MG63 (cell line): ENCODE measurements around the gene SLC25A15. TPM values are rescaled to one million over a fixed set of nuclear protein-coding genes. Genes with fewer than 3 reads are reported as not detected.

Source experiments
- DNase-seq: peaks from one replicate; pipeline ENCODE4 v3.0.0-alpha.2; 2020
- H3K27me3 ChIP-seq: fragments of 250-450 bp; sonication (Bioruptor Pico); 2 replicates; pipeline ENCODE4 v1.5.1; 2020; ENCODE audit warnings: mild to moderate bottlenecking, moderate library complexity
- H3K36me3 ChIP-seq: fragments of 250-450 bp; sonication (Bioruptor Pico); 2 replicates; pipeline ENCODE4 v1.5.1; 2020; ENCODE audit warnings: mild to moderate bottlenecking, moderate library complexity
- H3K4me3 ChIP-seq: fragments of 250-450 bp; sonication (Bioruptor Pico); 2 replicates; pipeline ENCODE4 v1.5.1; 2020; ENCODE audit warnings: mild to moderate bottlenecking, moderate library complexity
- H3K9me3 ChIP-seq: fragments of 250-450 bp; sonication (Bioruptor Pico); 2 replicates; pipeline ENCODE4 v1.5.1; 2020; ENCODE audit warnings: mild to moderate bottlenecking, moderate library complexity
- total RNA-seq: library from RNA; depleted of rRNA; stranded (reverse); fragments of >200 nt; shearing (Covaris generic); gene quantifications from 2 replicates; pipeline ENCODE4 v1.2.3, GENCODE V29; 2014; ENCODE audit warnings: low replicate concordance; rRNA removed

Gene SLC25A15
- 38.1 and 57.4 TPM in 2 replicates for total RNA-seq

GRCh38 chr13:40789275-40790153 lies at the start of gene SLC25A15:
Gene SLC25A15, plus strand, starts transcription at chr13:40789611. Its CDS starts 3,616 bp downstream, at chr13:40793227.
- no peaks in the 10 kb centered on the region for H3K9me3 ChIP-seq
- no peaks in the 10 kb centered on the region for H3K27me3 ChIP-seq
- H3K4me3 ChIP-seq, result peak within 1 kb of the TSS; percentile 71
- DNase-seq, result peak; percentile 90
- peaks cover 10% of the 10 kb centered on the region for H3K36me3 ChIP-seq

GRCh38 chr13:40749327-40749726 lies 40.1 kb upstream of the SLC25A15 start:
- no peaks in the 10 kb centered on the region for H3K27me3 ChIP-seq
- H3K9me3 ChIP-seq, result no peaks in the 10 kb centered on the region
- no peak for DNase-seq
- H3K36me3 ChIP-seq, result peaks cover 7% of the 10 kb centered on the region
- no peak overlapping the region for H3K4me3 ChIP-seq

- peaks cover 11% of the 10 kb centered on the region; the same call in 1 of the 2 replicates for H3K36me3 ChIP-seq
- DNase-seq, result no peak
- no peaks in the 10 kb centered on the region for H3K9me3 ChIP-seq
- no peaks in the 10 kb centered on the region for H3K27me3 ChIP-seq
- H3K4me3 ChIP-seq, result no peak overlapping the region
Observed at GRCh38 chr13:40755082-40755700, 34.2 kb upstream of the SLC25A15 start.

GRCh38 chr13:40756042-40756441 lies 33.4 kb upstream of the SLC25A15 start:
- H3K36me3 ChIP-seq, result peaks cover 11% of the 10 kb centered on the region; the same call in 1 of the 2 replicates
- no peak overlapping the region for H3K4me3 ChIP-seq
- no peaks in the 10 kb centered on the region for H3K27me3 ChIP-seq
- H3K9me3 ChIP-seq, result no peaks in the 10 kb centered on the region
- DNase-seq, result no peak

GRCh38 chr13:40758811-40759210 lies 30.6 kb upstream of the SLC25A15 start:
- no peak for DNase-seq
- Histone ChIP-seq H3K9me3 (no peaks in the 10 kb centered on the region), H3K4me3 (no peak overlapping the region)

GRCh38 chr13:40762849-40763248 lies 26.6 kb upstream of the SLC25A15 start:
- Histone ChIP-seq H3K36me3 (peaks cover 12% of the 10 kb centered on the region; the same call in 1 of the 2 replicates), H3K27me3 (no peaks in the 10 kb centered on the region), H3K4me3 (no peak overlapping the region), H3K9me3 (no peaks in the 10 kb centered on the region)
- no peak for DNase-seq

More at GRCh38 chr13:40758811-40759210, 30.6 kb upstream of the SLC25A15 start:
- Histone ChIP-seq H3K36me3 (peaks cover 8% of the 10 kb centered on the region; the same call in 1 of the 2 replicates), H3K27me3 (no peaks in the 10 kb centered on the region)

- Histone ChIP-seq H3K9me3 (no peaks in the 10 kb centered on the region), H3K4me3 (no peak overlapping the region), H3K36me3 (peaks cover 7% of the 10 kb centered on the region; the same call in 1 of the 2 replicates), H3K27me3 (no peaks in the 10 kb centered on the region)
- DNase-seq, result no peak
Observed at GRCh38 chr13:40764587-40765403, 24.6 kb upstream of the SLC25A15 start.

- Histone ChIP-seq H3K36me3 (peaks cover 7% of the 10 kb centered on the region; the same call in 1 of the 2 replicates), H3K9me3 (no peaks in the 10 kb centered on the region), H3K27me3 (no peaks in the 10 kb centered on the region), H3K4me3 (no peak overlapping the region)
- DNase-seq, result no peak
Observed at GRCh38 chr13:40765602-40766001, 23.8 kb upstream of the SLC25A15 start.

- peak overlapping the region; percentile 76 for H3K4me3 ChIP-seq
- H3K27me3 ChIP-seq, result no peaks in the 10 kb centered on the region
- peaks cover 5% of the 10 kb centered on the region; the same call in 1 of the 2 replicates for H3K36me3 ChIP-seq
- H3K9me3 ChIP-seq, result no peaks in the 10 kb centered on the region
- DNase-seq, result no peak
Observed at GRCh38 chr13:40769970-40770369, 19.4 kb upstream of the SLC25A15 start.

- H3K27me3 ChIP-seq, result no peaks in the 10 kb centered on the region
- peak overlapping the region; percentile 76 for H3K4me3 ChIP-seq
- no peaks in the 10 kb centered on the region for H3K9me3 ChIP-seq
- DNase-seq, result no peak
- H3K36me3 ChIP-seq, result peaks cover 1% of the 10 kb centered on the region; the same call in 1 of the 2 replicates
Observed at GRCh38 chr13:40770609-40770933, 18.8 kb upstream of the SLC25A15 start.

- no peaks in the 10 kb centered on the region for H3K9me3 ChIP-seq
- H3K4me3 ChIP-seq, result peak within 1 kb of the TSS; percentile 76
- H3K36me3 ChIP-seq, result no peaks in the 10 kb centered on the region
- H3K27me3 ChIP-seq, result no peaks in the 10 kb centered on the region
- DNase-seq, result peak; percentile 97
Observed at GRCh38 chr13:40770934-40771618, 18.3 kb upstream of the SLC25A15 start, which contains the start of gene MRPS31. Gene MRPS31, minus strand, starts transcription at chr13:40771190. Its CDS starts 54 bp downstream, at chr13:40771136.

GRCh38 chr13:40772765-40773473 lies 16.5 kb upstream of the SLC25A15 start:
- Histone ChIP-seq H3K36me3 (no peaks in the 10 kb centered on the region), H3K9me3 (no peaks in the 10 kb centered on the region), H3K27me3 (no peaks in the 10 kb centered on the region), H3K4me3 (no peak overlapping the region)
- no peak for DNase-seq

GRCh38 chr13:40774672-40775071 lies 14.7 kb upstream of the SLC25A15 start:
- Histone ChIP-seq H3K36me3 (no peaks in the 10 kb centered on the region), H3K9me3 (no peaks in the 10 kb centered on the region), H3K27me3 (no peaks in the 10 kb centered on the region), H3K4me3 (no peak overlapping the region)
- DNase-seq, result no peak

GRCh38 chr13:40776232-40776631 lies 13.2 kb upstream of the SLC25A15 start:
- no peaks in the 10 kb centered on the region for H3K9me3 ChIP-seq
- no peaks in the 10 kb centered on the region for H3K27me3 ChIP-seq
- no peaks in the 10 kb centered on the region for H3K36me3 ChIP-seq
- no peak overlapping the region for H3K4me3 ChIP-seq
- no peak for DNase-seq

- Histone ChIP-seq H3K36me3 (no peaks in the 10 kb centered on the region), H3K9me3 (no peaks in the 10 kb centered on the region), H3K4me3 (no peak overlapping the region), H3K27me3 (no peaks in the 10 kb centered on the region)
- no peak for DNase-seq
Observed at GRCh38 chr13:40776681-40777165, 12.7 kb upstream of the SLC25A15 start.
